HG02870 (cell line): ENCODE measurements around the gene ZNF345.

Experiments
- ATAC-seq: cut with Tn5 transposase; IDR thresholded peaks from one replicate; pipeline ENCODE4 v1.9.1; 2021; ENCODE audit warnings: mild to moderate bottlenecking, moderate library complexity; ENCODE audit not compliant: unreplicated experiment

Gene ZNF345

DNA sequence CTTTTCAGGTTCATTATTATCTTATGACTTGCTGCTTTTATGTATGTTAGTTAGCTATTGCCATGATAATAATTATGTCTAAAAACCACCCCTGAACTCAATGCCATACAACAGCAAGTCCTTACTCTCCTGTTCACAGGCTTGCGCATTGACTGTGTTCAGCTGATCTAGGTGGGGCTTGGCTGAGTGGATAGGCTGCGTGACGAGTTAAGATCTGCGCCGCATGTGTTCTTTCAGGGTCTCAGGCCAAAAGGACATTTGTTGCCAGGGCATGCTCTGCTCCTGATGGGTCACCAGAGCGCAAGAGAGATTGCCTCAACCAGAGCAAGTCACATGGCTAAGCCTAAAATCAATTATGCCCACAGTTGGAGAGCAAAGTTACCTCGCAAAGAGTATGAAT is 66.3 kb downstream of the ZNF345 start:
- no peak for ATAC-seq

- ATAC-seq = no peak
Observed at GRCh38 chr19:36918090-36918489, 67.4 kb downstream of the ZNF345 start.
